Measurements from ENCODE around the gene UNC119B. TPM values are rescaled to one million over a fixed set of nuclear protein-coding genes. Genes with fewer than 3 reads are reported as not detected.

The UNC119B gene
- polyA plus RNA-seq, 4 donors, result 70.6 to 79.4 (median 75.8) TPM

- DNase-seq (ENCODE audit: low read depth in 4 of 4, low spot score in 3 of 4), result no peak
Measured at GRCh38 chr12:120687578-120688289, 22.5 kb upstream of the UNC119B start.

GRCh38 chr12:120688527-120689071 is 21.7 kb upstream of the UNC119B start:
- no peak for DNase-seq (ENCODE audit: low read depth in 4 of 4, low spot score in 3 of 4)

- no peak for DNase-seq (ENCODE audit: low read depth in 4 of 4, low spot score in 3 of 4)
Measured at GRCh38 chr12:120689397-120690082, 20.7 kb upstream of the UNC119B start.

GRCh38 chr12:120690083-120690450 is 20.2 kb upstream of the UNC119B start:
- no peak for DNase-seq (ENCODE audit: low read depth in 4 of 4, low spot score in 3 of 4)

GRCh38 chr12:120690978-120691377 is 19.3 kb upstream of the UNC119B start:
- no peak for DNase-seq (ENCODE audit: low read depth in 4 of 4, low spot score in 3 of 4)

GRCh38 chr12:120692524-120693033 is 17.7 kb upstream of the UNC119B start:
- no peak for DNase-seq (ENCODE audit: low read depth in 4 of 4, low spot score in 3 of 4)

GRCh38 chr12:120693848-120694247 is 16.4 kb upstream of the UNC119B start:
- DNase-seq (ENCODE audit: low read depth in 4 of 4, low spot score in 3 of 4), result no peak

- no peak for DNase-seq (ENCODE audit: low read depth in 4 of 4, low spot score in 3 of 4)
Measured at GRCh38 chr12:120696626-120697025, 13.6 kb upstream of the UNC119B start.

GRCh38 chr12:120697344-120697743 is 12.9 kb upstream of the UNC119B start:
- no peak for DNase-seq (ENCODE audit: low read depth in 4 of 4, low spot score in 3 of 4)

- no peak for DNase-seq (ENCODE audit: low read depth in 4 of 4, low spot score in 3 of 4)
Measured at GRCh38 chr12:120698665-120699064, 11.6 kb upstream of the UNC119B start.

- DNase-seq (ENCODE audit: low read depth in 4 of 4, low spot score in 3 of 4), result no peak
Measured at GRCh38 chr12:120699553-120699952, 10.7 kb upstream of the UNC119B start.

GRCh38 chr12:120700886-120701285 is 9.4 kb upstream of the UNC119B start:
- no peak for DNase-seq (ENCODE audit: low read depth in 4 of 4, low spot score in 3 of 4)

GRCh38 chr12:120702637-120703036 is 7.6 kb upstream of the UNC119B start:
- no peak for DNase-seq (ENCODE audit: low read depth in 4 of 4, low spot score in 3 of 4)

GRCh38 chr12:120703311-120703942 is 6.8 kb upstream of the UNC119B start:
- DNase-seq (ENCODE audit: low read depth in 4 of 4, low spot score in 3 of 4), result no peak

- no peak for DNase-seq (ENCODE audit: low read depth in 4 of 4, low spot score in 3 of 4)
Measured at GRCh38 chr12:120705618-120706017, 4.6 kb upstream of the UNC119B start.

- DNase-seq (ENCODE audit: low read depth in 4 of 4, low spot score in 3 of 4), result no peak
Measured at GRCh38 chr12:120706029-120706428, 4.2 kb upstream of the UNC119B start.

- no peak for DNase-seq (ENCODE audit: low read depth in 4 of 4, low spot score in 3 of 4)
Measured at GRCh38 chr12:120708651-120709050, 1.6 kb upstream of the UNC119B start.

- DNase-seq (ENCODE audit: low read depth in 4 of 4, low spot score in 3 of 4), result no peak
Measured at GRCh38 chr12:120710805-120711296, 593 bp downstream of the UNC119B start.

GRCh38 chr12:120711411-120711810 is 1.2 kb downstream of the UNC119B start:
- DNase-seq (ENCODE audit: low read depth in 4 of 4, low spot score in 3 of 4), result no peak

- no peak for DNase-seq (ENCODE audit: low read depth in 4 of 4, low spot score in 3 of 4)
Measured at GRCh38 chr12:120712610-120713009, 2.4 kb downstream of the UNC119B start.

- peak in 3 of 4 donors; percentile 65 to 72 (median 67) for DNase-seq (ENCODE audit: low read depth in 4 of 4, low spot score in 3 of 4)
Measured at GRCh38 chr12:120713861-120714482, 3.7 kb downstream of the UNC119B start.

All from right renal pelvis (tissue), 4 donors.